IMR-90 (cell line): Measurements from ENCODE around the gene SLAMF8. TPM values are rescaled to one million over a fixed set of nuclear protein-coding genes. Genes with fewer than 3 reads are reported as not detected.

Source experiments
- ATAC-seq: fragments of 200-7000 bp; cut with Tn5 transposase; 2 replicates; pipeline ENCODE4 v1.9.1; 2020; ENCODE audit warnings: low read depth, mild to moderate bottlenecking, moderate library complexity
- BruUV-seq: library from RNA; stranded (reverse); fragments of 400-500 nt; replicated peaks from 2 replicates; lab custom pipeline; 2021; lab: Mats Ljungman, UMichigan
- CTCF ChIA-PET: fragments of 300-600 bp; formaldehyde crosslinking; extraction: SDS; loops from one replicate; lab custom pipeline; 2021; ENCODE audit warnings: antibody characterized with exemption; lab: Yijun Ruan, JAX
- POLR2A ChIA-PET: fragments of 300-600 bp; sonication (Branson Sonifier 250); formaldehyde crosslinking; loops from one replicate; lab custom pipeline; 2022; ENCODE audit warnings: antibody characterized with exemption; ENCODE audit not compliant: unreplicated experiment; lab: Charles Lee
- DNase-seq: peaks from one replicate; pipeline ENCODE4 v3.0.0; 2013
- H2AFZ ChIP-seq: replicated peaks from 2 replicates; pipeline ENCODE3; 2013; ENCODE audit warnings: low read length, mild to moderate bottlenecking; ENCODE audit not compliant: poor library complexity
- H2AK5ac ChIP-seq: 2 replicates; pipeline ENCODE4 v1.6.1; 2013; ENCODE audit warnings: low read depth, low read length, inconsistent platforms
- H2AK9ac ChIP-seq: replicated peaks from 2 replicates; pipeline ENCODE3; 2013; ENCODE audit warnings: mild to moderate bottlenecking, low read depth, low read length, moderate library complexity; ENCODE audit not compliant: poor library complexity
- H2BK120ac ChIP-seq: 2 replicates; pipeline ENCODE4 v1.6.1; 2013; ENCODE audit warnings: low read depth, low read length, inconsistent platforms
- H2BK15ac ChIP-seq: 3 replicates; pipeline ENCODE4 v1.6.1; 2013; ENCODE audit warnings: low read depth, low read length, inconsistent platforms
- H2BK20ac ChIP-seq: 2 replicates; pipeline ENCODE4 v1.6.1; 2013; ENCODE audit warnings: low read depth, mild to moderate bottlenecking, inconsistent platforms, low read length, moderate library complexity
- H2BK5ac ChIP-seq: 2 replicates; pipeline ENCODE4 v1.6.1; 2013; ENCODE audit warnings: mild to moderate bottlenecking, low read depth, low read length, inconsistent platforms; ENCODE audit not compliant: poor library complexity, severe bottlenecking
- H3K14ac ChIP-seq: replicated peaks from 2 replicates; pipeline ENCODE4 v1.6.1; 2013; ENCODE audit warnings: low read depth, low read length, inconsistent platforms
- H3K18ac ChIP-seq: 2 replicates; pipeline ENCODE4 v1.6.1; 2013; ENCODE audit warnings: low read depth, low read length, control low read depth
- H3K23ac ChIP-seq: 2 replicates; pipeline ENCODE4 v1.6.1; 2013; ENCODE audit warnings: low read depth, low read length, inconsistent platforms
- H3K27ac ChIP-seq: 2 replicates; pipeline ENCODE4 v1.5.1; 2013; ENCODE audit warnings: mild to moderate bottlenecking, control low read depth, low read length; ENCODE audit not compliant: insufficient read depth
- H3K27me3 ChIP-seq: 2 replicates; pipeline ENCODE4 v1.6.1; 2013; ENCODE audit warnings: low read length; ENCODE audit not compliant: control insufficient read depth, insufficient read depth
- H3K36me3 ChIP-seq: 2 replicates; pipeline ENCODE4 v1.6.1; 2013; ENCODE audit warnings: low read length, mixed read lengths; ENCODE audit not compliant: control insufficient read depth, insufficient read depth
- H3K4ac ChIP-seq: 2 replicates; pipeline ENCODE4 v1.6.1; 2013; ENCODE audit warnings: low read depth, low read length, inconsistent platforms
- H3K4me1 ChIP-seq: 2 replicates; pipeline ENCODE4 v1.6.1; 2013; ENCODE audit warnings: low read length, mixed read lengths; ENCODE audit not compliant: control insufficient read depth, insufficient read depth
- H3K4me2 ChIP-seq: 2 replicates; pipeline ENCODE4 v1.6.1; 2013; ENCODE audit warnings: low read depth, mild to moderate bottlenecking, control low read depth, low read length, moderate library complexity
- H3K4me3 ChIP-seq: 2 replicates; pipeline ENCODE4 v1.5.1; 2013; ENCODE audit warnings: low read depth, mild to moderate bottlenecking, control low read depth, low read length, moderate library complexity; ENCODE audit not compliant: insufficient read depth
- H3K56ac ChIP-seq: 2 replicates; pipeline ENCODE4 v1.6.1; 2013; ENCODE audit warnings: low read length, inconsistent platforms; ENCODE audit not compliant: insufficient read depth; ENCODE audit errors: extremely low read depth
- H3K79me1 ChIP-seq, 2 experiments: 2 replicates each; pipeline ENCODE4 v1.6.1; 2013; ENCODE audit warnings: low read length in 2 of 2, inconsistent platforms in 1 of 2, low read depth in 1 of 2
- H3K9ac ChIP-seq: 2 replicates; pipeline ENCODE4 v1.6.1; 2013; ENCODE audit warnings: low read depth, low read length, control low read depth
- H3K9me1 ChIP-seq: 2 replicates; pipeline ENCODE4 v1.6.1; 2013; ENCODE audit warnings: low read length, inconsistent platforms; ENCODE audit not compliant: insufficient read depth
- H3K9me3 ChIP-seq: 2 replicates; pipeline ENCODE4 v1.6.1; 2013; ENCODE audit warnings: low read length; ENCODE audit not compliant: control insufficient read depth, insufficient read depth
- H4K20me1 ChIP-seq: 2 replicates; pipeline ENCODE4 v1.6.1; 2013; ENCODE audit warnings: low read length, inconsistent platforms; ENCODE audit not compliant: insufficient read depth
- H4K5ac ChIP-seq: 2 replicates; pipeline ENCODE4 v1.6.1; 2013; ENCODE audit warnings: mild to moderate bottlenecking, low read depth, low read length, control low read depth
- H4K8ac ChIP-seq, 2 experiments: 2 replicates each; pipeline ENCODE4 v1.6.1; 2013; ENCODE audit warnings: low read depth in 2 of 2, low read length in 2 of 2, control low read depth in 1 of 2, inconsistent platforms in 1 of 2
- H4K91ac ChIP-seq: 2 replicates; pipeline ENCODE4 v1.6.1; 2013; ENCODE audit warnings: low read depth, low read length, inconsistent platforms; ENCODE audit not compliant: insufficient read depth
- BHLHE40 ChIP-seq: fragments of 150-350 bp; IDR thresholded peaks from 2 replicates; pipeline ENCODE4 v1.6.1; 2016; ENCODE audit warnings: mild to moderate bottlenecking, low read depth, low read length
- CEBPB ChIP-seq: IDR thresholded peaks from 2 replicates; pipeline ENCODE4 v1.6.1; 2012; ENCODE audit warnings: low read depth, low read length, improper control_type of control experiment
- CHD1 ChIP-seq: IDR thresholded peaks from 2 replicates; pipeline ENCODE4 v1.6.1; 2012; ENCODE audit warnings: low read depth, low read length, improper control_type of control experiment
- FOS ChIP-seq: fragments of 150-350 bp; IDR thresholded peaks from 2 replicates; pipeline ENCODE4 v1.6.1; 2016; ENCODE audit warnings: low read depth, low read length
- MAFK ChIP-seq: IDR thresholded peaks from 2 replicates; pipeline ENCODE4 v1.6.1; 2012; ENCODE audit warnings: low read depth, low read length, improper control_type of control experiment
- MAZ ChIP-seq: IDR thresholded peaks from 2 replicates; pipeline ENCODE4 v1.6.1; 2012; ENCODE audit warnings: low read depth, mild to moderate bottlenecking, low read length, improper control_type of control experiment, moderate library complexity, borderline replicate concordance
- MXI1 ChIP-seq: IDR thresholded peaks from 2 replicates; pipeline ENCODE4 v1.6.1; 2012; ENCODE audit warnings: low read depth, mild to moderate bottlenecking, low read length, moderate library complexity, borderline replicate concordance
- NFE2L2 ChIP-seq: fragments of 150-350 bp; IDR thresholded peaks from 2 replicates; pipeline ENCODE4 v1.6.1; 2016; ENCODE audit warnings: low read depth, mild to moderate bottlenecking, low read length
- POLR2A ChIP-seq: IDR thresholded peaks from 2 replicates; pipeline ENCODE4 v1.6.1; 2012; ENCODE audit warnings: mild to moderate bottlenecking, low read depth, low read length
- RAD21 ChIP-seq: IDR thresholded peaks from 2 replicates; pipeline ENCODE4 v1.6.1; 2012; ENCODE audit warnings: low read length, improper control_type of control experiment
- RCOR1 ChIP-seq: IDR thresholded peaks from 2 replicates; pipeline ENCODE4 v1.6.1; 2012; ENCODE audit warnings: mild to moderate bottlenecking, low read length, improper control_type of control experiment; ENCODE audit not compliant: insufficient replicate concordance
- RFX5 ChIP-seq: IDR thresholded peaks from 2 replicates; pipeline ENCODE4 v1.8.0; 2012; ENCODE audit warnings: low read depth, mild to moderate bottlenecking, low read length, moderate library complexity
- SMC3 ChIP-seq: fragments of 150-350 bp; IDR thresholded peaks from 2 replicates; pipeline ENCODE4 v1.6.1; 2016; ENCODE audit warnings: low read depth, mild to moderate bottlenecking, antibody characterized with exemption, low read length, moderate library complexity
- WGBS, 2 experiments: methylation state at CpG; one replicate each; pipeline versions ENCODE4 v1.1.5 to v1.1.7; 2013; ENCODE audit warnings: missing lambda C conversion rate in 2 of 2; ENCODE audit not compliant: insufficient read length in 1 of 2; ENCODE audit errors: extremely low coverage in 2 of 2; 5-methylcytosine and 5-hydroxymethylcytosine counted together
- dilution Hi-C: fragments of 300-500 bp; cut with HindIII; formaldehyde crosslinking; loops from one replicate; pipeline ENCODE4 v1.14.3; 2018; ENCODE audit warnings: low sequenced_read_pairs; ENCODE audit not compliant: unreplicated experiment
- in situ Hi-C: fragments of 300-500 bp; cut with MboI; formaldehyde crosslinking; loops from 3 replicates; pipeline ENCODE4 v1.14.3; 2019; ENCODE audit warnings: low sequenced_read_pairs, inconsistent platforms, mixed read lengths
- intact Hi-C: fragments of 100-400 bp; cut with micrococcal nuclease; formaldehyde crosslinking; loops from 2 replicates; pipeline ENCODE4 v1.10.0; 2022
- polyA plus RNA-seq, 3 experiments: library from polyadenylated mRNA; depleted of rRNA; stranded (reverse); fragments of >200 nt; gene quantifications; 2 replicates each; pipeline ENCODE4 v1.2.3, GENCODE V29; 2012; ENCODE audit warnings: low replicate concordance in 1 of 3
- total RNA-seq: library from RNA; depleted of rRNA; stranded (reverse); fragments of >200 nt; gene quantifications from 2 replicates; pipeline ENCODE4 v1.2.3, GENCODE V29; 2012
- TF ChIP-seq, protein P1 (sequence below): fragments of 150-350 bp; IDR thresholded peaks from 2 replicates; pipeline ENCODE4 v1.6.1; 2016; ENCODE audit warnings: low read depth, mild to moderate bottlenecking, low read length, moderate library complexity, borderline replicate concordance
- TF ChIP-seq, protein P2 (sequence below): fragments of 150-350 bp; IDR thresholded peaks from 2 replicates; pipeline ENCODE4 v1.6.1; 2017; ENCODE audit warnings: mild to moderate bottlenecking, antibody characterized with exemption, low read length, low read depth
- TF ChIP-seq, protein P3 (sequence below): conservative IDR thresholded peaks from 2 replicates; pipeline ENCODE4 v1.5.1; 2012; ENCODE audit warnings: mild to moderate bottlenecking, low read depth, low read length, improper control_type of control experiment

SLAMF8 gene
- total and polyA plus RNA-seq, 2 of the 4 experiments (the other 2 are of a cell fraction): 0.07 TPM; not detected in 1

DNA sequence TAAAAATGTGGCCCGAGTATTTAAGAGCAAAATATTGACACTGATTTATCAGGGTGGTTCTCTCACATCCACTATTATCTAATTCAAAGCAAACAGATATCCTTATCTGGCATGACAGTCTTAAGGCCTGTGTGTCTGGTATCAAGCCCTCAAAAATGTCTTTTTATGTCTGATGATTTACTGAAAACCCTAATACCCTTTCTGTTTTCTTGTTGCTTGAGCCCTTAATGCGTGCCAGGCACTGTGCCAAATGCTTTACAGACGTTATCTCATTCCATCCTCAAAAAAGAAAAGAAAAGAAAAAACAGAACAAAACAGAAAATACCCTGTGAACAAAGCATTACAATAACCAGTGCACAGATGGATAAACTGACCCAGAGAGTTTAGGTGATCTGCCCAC is 40.2 kb upstream of the SLAMF8 start:
- no peak overlapping the region for H3K27ac ChIP-seq
- H3K4me1 ChIP-seq: no peaks in the 10 kb centered on the region
- H2BK5ac ChIP-seq: no peak overlapping the region
- POLR2A ChIA-PET: no interaction called here
- in situ Hi-C loops: loop anchor here (10.0 kb wide), 2 partner anchors 218 to 248 kb away; partner anchors contain the start of gene PIGM
- H3K4ac ChIP-seq: no peak overlapping the region
- no peak overlapping the region for H3K18ac ChIP-seq
- H4K5ac ChIP-seq: no peak overlapping the region
- H3K27me3 ChIP-seq: no peaks in the 10 kb centered on the region; the same call in 1 of the 2 replicates
- no peak overlapping the region for H3K23ac ChIP-seq
- no peaks in the 10 kb centered on the region for H4K20me1 ChIP-seq
- no TSS peak for BruUV-seq
- dilution Hi-C loops: loop anchor here (25.0 kb wide), 1 partner anchor 101 kb away; no protein-coding TSS in a partner anchor
- H3K4me3 ChIP-seq: no peak overlapping the region
- no peak overlapping the region for H4K91ac ChIP-seq
- H3K56ac ChIP-seq: no peak overlapping the region
- no peaks in the 10 kb centered on the region for H3K9me3 ChIP-seq
- no peak for ATAC-seq
- no peak overlapping the region for H3K4me2 ChIP-seq
- H3K9ac ChIP-seq: no peak overlapping the region
- no peak overlapping the region for H2BK20ac ChIP-seq
- no peak overlapping the region for H2AK5ac ChIP-seq
- intact Hi-C loops: no loop called here
- no peak overlapping the region for H2BK15ac ChIP-seq
- no peaks in the 10 kb centered on the region for H3K79me1 ChIP-seq
- H3K9me1 ChIP-seq: no peaks in the 10 kb centered on the region; the same call in 1 of the 2 replicates
- no peak overlapping the region for H4K8ac ChIP-seq
- TF ChIP-seq MAFK: no peak
- TF ChIP-seq CHD1: no peak
- no peak for TF ChIP-seq MAZ
- TF ChIP-seq MXI1: no peak
- TF ChIP-seq, protein P1, sequence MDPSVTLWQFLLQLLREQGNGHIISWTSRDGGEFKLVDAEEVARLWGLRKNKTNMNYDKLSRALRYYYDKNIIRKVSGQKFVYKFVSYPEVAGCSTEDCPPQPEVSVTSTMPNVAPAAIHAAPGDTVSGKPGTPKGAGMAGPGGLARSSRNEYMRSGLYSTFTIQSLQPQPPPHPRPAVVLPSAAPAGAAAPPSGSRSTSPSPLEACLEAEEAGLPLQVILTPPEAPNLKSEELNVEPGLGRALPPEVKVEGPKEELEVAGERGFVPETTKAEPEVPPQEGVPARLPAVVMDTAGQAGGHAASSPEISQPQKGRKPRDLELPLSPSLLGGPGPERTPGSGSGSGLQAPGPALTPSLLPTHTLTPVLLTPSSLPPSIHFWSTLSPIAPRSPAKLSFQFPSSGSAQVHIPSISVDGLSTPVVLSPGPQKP: no peak
- TF ChIP-seq RFX5: no peak
- TF ChIP-seq POLR2A: no peak
- TF ChIP-seq RCOR1: no peak
- no peak for TF ChIP-seq BHLHE40
- no peak for TF ChIP-seq FOS
- TF ChIP-seq NFE2L2: no peak
- no peak for TF ChIP-seq CEBPB
- TF ChIP-seq, protein P2, sequence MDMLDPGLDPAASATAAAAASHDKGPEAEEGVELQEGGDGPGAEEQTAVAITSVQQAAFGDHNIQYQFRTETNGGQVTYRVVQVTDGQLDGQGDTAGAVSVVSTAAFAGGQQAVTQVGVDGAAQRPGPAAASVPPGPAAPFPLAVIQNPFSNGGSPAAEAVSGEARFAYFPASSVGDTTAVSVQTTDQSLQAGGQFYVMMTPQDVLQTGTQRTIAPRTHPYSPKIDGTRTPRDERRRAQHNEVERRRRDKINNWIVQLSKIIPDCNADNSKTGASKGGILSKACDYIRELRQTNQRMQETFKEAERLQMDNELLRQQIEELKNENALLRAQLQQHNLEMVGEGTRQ: no peak
- TF ChIP-seq, protein P3, sequence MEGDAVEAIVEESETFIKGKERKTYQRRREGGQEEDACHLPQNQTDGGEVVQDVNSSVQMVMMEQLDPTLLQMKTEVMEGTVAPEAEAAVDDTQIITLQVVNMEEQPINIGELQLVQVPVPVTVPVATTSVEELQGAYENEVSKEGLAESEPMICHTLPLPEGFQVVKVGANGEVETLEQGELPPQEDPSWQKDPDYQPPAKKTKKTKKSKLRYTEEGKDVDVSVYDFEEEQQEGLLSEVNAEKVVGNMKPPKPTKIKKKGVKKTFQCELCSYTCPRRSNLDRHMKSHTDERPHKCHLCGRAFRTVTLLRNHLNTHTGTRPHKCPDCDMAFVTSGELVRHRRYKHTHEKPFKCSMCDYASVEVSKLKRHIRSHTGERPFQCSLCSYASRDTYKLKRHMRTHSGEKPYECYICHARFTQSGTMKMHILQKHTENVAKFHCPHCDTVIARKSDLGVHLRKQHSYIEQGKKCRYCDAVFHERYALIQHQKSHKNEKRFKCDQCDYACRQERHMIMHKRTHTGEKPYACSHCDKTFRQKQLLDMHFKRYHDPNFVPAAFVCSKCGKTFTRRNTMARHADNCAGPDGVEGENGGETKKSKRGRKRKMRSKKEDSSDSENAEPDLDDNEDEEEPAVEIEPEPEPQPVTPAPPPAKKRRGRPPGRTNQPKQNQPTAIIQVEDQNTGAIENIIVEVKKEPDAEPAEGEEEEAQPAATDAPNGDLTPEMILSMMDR: no peak
- TF ChIP-seq SMC3: no peak
- no peak for TF ChIP-seq RAD21
- no CpG with 5 or more reads among the region's 3 CpGs for WGBS, 2 experiments
- CTCF ChIA-PET: interaction anchor here (2.7 kb wide), 1 partner anchor 12 kb away, joined by 12 read pairs; no protein-coding TSS in a partner anchor
- no peaks in the 10 kb centered on the region for H3K36me3 ChIP-seq
- no peak overlapping the region for H3K14ac ChIP-seq
- no peak overlapping the region for H2BK120ac ChIP-seq
- DNase-seq: no peak
- no peak overlapping the region for H2AK9ac ChIP-seq
- no peak overlapping the region for H2AFZ ChIP-seq
